Measurements from ENCODE around the gene RNASE4. TPM values are rescaled to one million over a fixed set of nuclear protein-coding genes. Genes with fewer than 3 reads are reported as not detected.

Gene RNASE4, protein sequence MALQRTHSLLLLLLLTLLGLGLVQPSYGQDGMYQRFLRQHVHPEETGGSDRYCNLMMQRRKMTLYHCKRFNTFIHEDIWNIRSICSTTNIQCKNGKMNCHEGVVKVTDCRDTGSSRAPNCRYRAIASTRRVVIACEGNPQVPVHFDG
- total RNA-seq: 18.6 and 27.5 TPM in 2 replicates

GRCh38 chr14:20683891-20684661 lies at the start of gene RNASE4:
TSS of gene RNASE4 (plus strand) at chr14:20684560. CDS start at chr14:20699372, 14,812 bp downstream.

DNA sequence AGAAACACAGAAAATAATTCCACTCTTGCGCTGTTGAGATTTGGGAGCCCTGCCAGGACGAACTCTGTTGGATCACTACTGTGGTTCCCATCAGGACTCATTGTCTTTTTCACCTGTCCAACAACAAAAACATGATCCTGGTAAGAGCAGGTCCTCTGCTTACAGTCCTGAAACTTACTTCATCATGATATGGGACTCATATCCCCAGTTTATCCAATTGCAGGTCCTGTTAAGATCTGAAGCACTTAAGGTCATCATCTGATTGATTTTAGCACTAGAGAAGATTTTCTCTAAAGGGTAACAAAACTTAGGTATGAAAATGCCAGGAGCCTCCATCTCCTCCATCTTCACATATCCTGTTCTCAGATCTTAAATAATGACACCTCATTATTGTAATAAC lies 42.8 kb upstream of the RNASE4 start, which contains the start of gene OR6S1:
TSS of gene OR6S1 (minus strand) at position 101 of the 400 bp plus-strand sequence. CDS start at position 101, 0 bp downstream.

DNA sequence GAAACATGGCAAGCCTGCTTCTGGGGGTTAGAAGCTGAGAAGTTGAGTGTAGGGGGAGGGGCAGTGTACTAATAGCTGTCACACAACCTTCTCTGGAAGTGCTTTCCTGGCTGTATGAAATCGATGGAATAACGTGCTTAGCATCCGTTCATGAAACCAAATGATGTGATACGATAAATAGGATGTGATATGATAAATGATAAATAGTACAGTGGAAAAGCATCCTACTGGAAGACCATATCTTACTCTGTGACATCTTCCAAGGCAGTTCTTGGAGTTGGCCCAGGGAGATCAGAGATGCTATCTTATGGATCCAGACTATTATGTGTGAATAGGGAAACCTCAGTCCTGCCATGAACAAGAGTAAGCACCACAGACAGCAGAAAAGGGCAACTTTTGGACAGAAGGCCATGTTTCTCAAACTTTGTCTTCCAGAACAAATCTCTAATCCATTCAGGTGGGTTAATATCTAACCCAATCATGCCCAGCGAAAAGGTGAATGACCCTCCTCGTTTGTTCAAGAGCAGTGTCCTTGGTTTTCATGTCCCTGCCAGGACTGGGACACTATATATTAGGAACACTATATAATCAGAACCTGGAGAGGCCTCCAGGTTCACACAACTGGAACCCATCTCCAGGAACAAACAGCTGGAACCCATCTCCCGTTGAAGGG lies 3.9 kb downstream of the RNASE4 start, which contains the start of gene ANG:
TSS of gene ANG (plus strand) at position 598 of the 673 bp plus-strand sequence. CDS start 4,801 bp downstream, outside the sequence.

GRCh38 chr14:20745571-20746358 lies 61.4 kb downstream of the RNASE4 start, which contains the start of gene EDDM3A:
TSS of gene EDDM3A (plus strand) at chr14:20745887. CDS start at chr14:20747581, 1,694 bp downstream.

Other genes starting within 250 kb of the RNASE4 start
- 0.13 TPM in 1 of 2 replicates, not detected in the other for gene KLHL33, start 248.4 kb upstream of the RNASE4 start, total RNA-seq
- gene OSGEP, start 229.7 kb upstream of the RNASE4 start, total RNA-seq: 17.4 and 52.4 TPM in 2 replicates
- gene APEX1, start 229.3 kb upstream of the RNASE4 start, total RNA-seq: 196 and 208 TPM in 2 replicates
- 12.2 and 16.9 TPM in 2 replicates for gene PIP4P1, start 223.1 kb upstream of the RNASE4 start, total RNA-seq
- 15.6 and 42.8 TPM in 2 replicates for gene PNP, start 215.2 kb upstream of the RNASE4 start, total RNA-seq
- not detected in 2 replicates for gene RNASE10, start 179.0 kb upstream of the RNASE4 start, total RNA-seq
- not detected in 2 replicates for gene RNASE9, start 123.5 kb upstream of the RNASE4 start, total RNA-seq
- gene RNASE11, start 96.6 kb upstream of the RNASE4 start, total RNA-seq: not detected in 2 replicates
- not detected in 2 replicates for gene RNASE12, start 93.2 kb upstream of the RNASE4 start, total RNA-seq
- gene OR6S1, start 42.9 kb upstream of the RNASE4 start, total RNA-seq: not detected in 2 replicates
- gene ANG, start 4.2 kb downstream of the RNASE4 start, total RNA-seq: 7.9 and 13.7 TPM in 2 replicates
- gene EDDM3A, start 61.3 kb downstream of the RNASE4 start, total RNA-seq: not detected in 2 replicates
- gene EDDM3B, start 83.8 kb downstream of the RNASE4 start, total RNA-seq: not detected in 2 replicates
- gene RNASE6, start 96.7 kb downstream of the RNASE4 start, total RNA-seq: not detected in 2 replicates
- 1.7 and 4.1 TPM in 2 replicates for gene RNASE1, start 118.3 kb downstream of the RNASE4 start, total RNA-seq
- not detected in 2 replicates for gene RNASE3, start 206.8 kb downstream of the RNASE4 start, total RNA-seq